ENCODE results near the gene UBTF.

Gene UBTF

DNA sequence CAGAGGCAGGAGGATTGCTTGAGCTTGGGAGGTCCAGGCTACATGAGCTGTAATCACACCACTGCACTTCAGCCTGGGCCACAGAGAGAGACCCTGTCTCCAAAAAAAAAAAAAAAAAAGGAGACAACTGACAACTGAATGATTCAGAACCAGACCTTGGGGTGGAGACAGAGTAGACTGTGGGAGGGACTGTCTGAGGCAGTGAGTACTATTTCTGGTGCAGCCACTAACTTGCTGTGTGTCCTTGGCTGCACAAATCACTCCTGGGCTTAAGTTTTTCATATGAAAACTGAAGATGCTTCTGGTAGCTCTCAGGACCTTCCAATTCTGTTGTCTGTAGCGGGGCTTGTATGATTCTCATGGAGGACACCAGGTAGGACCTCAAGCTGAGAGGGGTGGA lies 43.2 kb downstream of the UBTF start:
- no peak for ATAC-seq
- TF ChIP-seq ZC3H10 (CRISPR knock-in tag; IDR thresholded peaks at IDR 0.05) (no peak), PPARA (CRISPR knock-in tag; IDR thresholded peaks at IDR 0.05; ENCODE audit: borderline replicate concordance) (no peak), ZNF70 (CRISPR knock-in tag; IDR thresholded peaks at IDR 0.05) (no peak), ARNTL (CRISPR knock-in tag; IDR thresholded peaks at IDR 0.05; ENCODE audit: borderline replicate concordance, low read depth) (no peak), RARB (CRISPR knock-in tag; IDR thresholded peaks at IDR 0.05) (no peak), TOX (CRISPR knock-in tag; IDR thresholded peaks at IDR 0.05; ENCODE audit: borderline replicate concordance) (no peak), ZFP30 (CRISPR knock-in tag; IDR thresholded peaks at IDR 0.05) (no peak), ESRRG (CRISPR knock-in tag; IDR thresholded peaks at IDR 0.05) (no peak), TSHZ2 (CRISPR knock-in tag; IDR thresholded peaks at IDR 0.05) (no peak), ZNF565 (CRISPR knock-in tag; conservative IDR thresholded peaks at IDR 0.05; ENCODE audit: low read depth) (no peak), TCF4 (CRISPR knock-in tag; IDR thresholded peaks at IDR 0.05; ENCODE audit: borderline replicate concordance) (no peak), OSR1 (CRISPR knock-in tag; IDR thresholded peaks at IDR 0.05) (no peak), GLIS3 (CRISPR knock-in tag; IDR thresholded peaks at IDR 0.05) (no peak), BACH2 (CRISPR knock-in tag; IDR thresholded peaks at IDR 0.05; ENCODE audit: borderline replicate concordance) (no peak)
- TF ChIP-seq, protein P1, sequence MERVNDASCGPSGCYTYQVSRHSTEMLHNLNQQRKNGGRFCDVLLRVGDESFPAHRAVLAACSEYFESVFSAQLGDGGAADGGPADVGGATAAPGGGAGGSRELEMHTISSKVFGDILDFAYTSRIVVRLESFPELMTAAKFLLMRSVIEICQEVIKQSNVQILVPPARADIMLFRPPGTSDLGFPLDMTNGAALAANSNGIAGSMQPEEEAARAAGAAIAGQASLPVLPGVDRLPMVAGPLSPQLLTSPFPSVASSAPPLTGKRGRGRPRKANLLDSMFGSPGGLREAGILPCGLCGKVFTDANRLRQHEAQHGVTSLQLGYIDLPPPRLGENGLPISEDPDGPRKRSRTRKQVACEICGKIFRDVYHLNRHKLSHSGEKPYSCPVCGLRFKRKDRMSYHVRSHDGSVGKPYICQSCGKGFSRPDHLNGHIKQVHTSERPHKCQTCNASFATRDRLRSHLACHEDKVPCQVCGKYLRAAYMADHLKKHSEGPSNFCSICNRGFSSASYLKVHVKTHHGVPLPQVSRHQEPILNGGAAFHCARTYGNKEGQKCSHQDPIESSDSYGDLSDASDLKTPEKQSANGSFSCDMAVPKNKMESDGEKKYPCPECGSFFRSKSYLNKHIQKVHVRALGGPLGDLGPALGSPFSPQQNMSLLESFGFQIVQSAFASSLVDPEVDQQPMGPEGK (CRISPR knock-in tag; IDR thresholded peaks at IDR 0.05; ENCODE audit: borderline replicate concordance): no peak

- TF ChIP-seq RARB (CRISPR knock-in tag; IDR thresholded peaks at IDR 0.05) (no peak), PPARA (CRISPR knock-in tag; IDR thresholded peaks at IDR 0.05; ENCODE audit: borderline replicate concordance) (no peak), ISL1 (CRISPR knock-in tag; IDR thresholded peaks at IDR 0.05) (no peak), CSDC2 (CRISPR knock-in tag; IDR thresholded peaks at IDR 0.05) (no peak), TSHZ2 (CRISPR knock-in tag; IDR thresholded peaks at IDR 0.05) (no peak), OSR1 (CRISPR knock-in tag; IDR thresholded peaks at IDR 0.05) (no peak), ZNF70 (CRISPR knock-in tag; IDR thresholded peaks at IDR 0.05) (no peak), ZNF565 (CRISPR knock-in tag; conservative IDR thresholded peaks at IDR 0.05; ENCODE audit: low read depth) (no peak), POU6F1 (CRISPR knock-in tag; IDR thresholded peaks at IDR 0.05; ENCODE audit: borderline replicate concordance, low read depth) (no peak)
- TF ChIP-seq, protein P2, sequence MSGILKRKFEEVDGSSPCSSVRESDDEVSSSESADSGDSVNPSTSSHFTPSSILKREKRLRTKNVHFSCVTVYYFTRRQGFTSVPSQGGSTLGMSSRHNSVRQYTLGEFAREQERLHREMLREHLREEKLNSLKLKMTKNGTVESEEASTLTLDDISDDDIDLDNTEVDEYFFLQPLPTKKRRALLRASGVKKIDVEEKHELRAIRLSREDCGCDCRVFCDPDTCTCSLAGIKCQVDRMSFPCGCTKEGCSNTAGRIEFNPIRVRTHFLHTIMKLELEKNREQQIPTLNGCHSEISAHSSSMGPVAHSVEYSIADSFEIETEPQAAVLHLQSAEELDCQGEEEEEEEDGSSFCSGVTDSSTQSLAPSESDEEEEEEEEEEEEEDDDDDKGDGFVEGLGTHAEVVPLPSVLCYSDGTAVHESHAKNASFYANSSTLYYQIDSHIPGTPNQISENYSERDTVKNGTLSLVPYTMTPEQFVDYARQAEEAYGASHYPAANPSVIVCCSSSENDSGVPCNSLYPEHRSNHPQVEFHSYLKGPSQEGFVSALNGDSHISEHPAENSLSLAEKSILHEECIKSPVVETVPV (CRISPR knock-in tag; IDR thresholded peaks at IDR 0.05): no peak
- no peak for ATAC-seq
These were observed 45.0 kb downstream of the UBTF start for GRCh38 chr17:44174427-44174826.

DNA sequence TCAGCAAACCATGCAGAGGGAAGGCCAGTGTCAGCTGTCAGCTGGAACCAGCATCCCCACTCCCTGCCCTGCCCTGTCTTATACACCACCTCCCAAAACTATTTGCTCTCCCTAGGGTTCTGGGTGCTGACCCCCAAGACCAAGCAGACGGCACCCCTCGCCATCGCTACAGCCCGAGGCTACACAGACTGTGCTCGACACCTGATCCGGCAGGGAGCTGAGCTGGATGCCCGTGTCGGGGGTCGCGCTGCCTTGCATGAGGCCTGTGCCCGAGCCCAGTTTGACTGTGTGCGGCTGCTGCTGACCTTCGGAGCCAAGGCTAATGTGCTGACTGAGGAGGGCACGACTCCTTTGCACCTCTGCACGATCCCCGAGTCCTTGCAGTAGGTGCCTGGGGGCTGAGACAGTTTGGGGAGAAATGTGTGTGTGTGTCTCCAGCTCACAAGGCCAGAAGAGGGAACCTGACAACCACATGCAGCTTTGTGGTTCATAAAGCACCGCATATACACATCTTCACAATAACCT lies 47.5 kb downstream of the UBTF start:
- no peak for TF ChIP-seq SNAI2 (CRISPR knock-in tag; IDR thresholded peaks at IDR 0.05)
- no peak for TF ChIP-seq ZNF8 (CRISPR knock-in tag; IDR thresholded peaks at IDR 0.05)
- no peak for TF ChIP-seq BACH2 (CRISPR knock-in tag; IDR thresholded peaks at IDR 0.05; ENCODE audit: borderline replicate concordance)
- no peak for TF ChIP-seq ZFP30 (CRISPR knock-in tag; IDR thresholded peaks at IDR 0.05)
- TF ChIP-seq TOX (CRISPR knock-in tag; IDR thresholded peaks at IDR 0.05; ENCODE audit: borderline replicate concordance): no peak
- no peak for TF ChIP-seq GLIS3 (CRISPR knock-in tag; IDR thresholded peaks at IDR 0.05)
- ATAC-seq: no peak

All from SK-N-SH treated with all-trans-retinoic acid at 6 μM for 48 hours (cell line).